K562 (cell line): ENCODE results near the gene UHMK1. TPM values are rescaled to one million over a fixed set of nuclear protein-coding genes. Genes with fewer than 3 reads are reported as not detected.

Source experiments
- ATAC-seq: fragments of 200-7000 bp; cut with Tn5 transposase; 3 replicates; pipeline ENCODE4 v1.9.1; 2020; ENCODE audit warnings: moderate library complexity
- BruUV-seq: library from RNA; stranded (reverse); fragments of 400-500 nt; replicated peaks from 2 replicates; lab custom pipeline; 2021; lab: Mats Ljungman, UMichigan
- CTCF ChIA-PET: fragments of 300-600 bp; formaldehyde crosslinking; extraction: SDS; loops from one replicate; lab custom pipeline; 2021; ENCODE audit warnings: low intra/inter-chr PET ratio; lab: Yijun Ruan, JAX
- POLR2A ChIA-PET: fragments of 300-600, 350-650 bp; sonication (Branson Sonifier 250); formaldehyde crosslinking; extraction: SDS; loops from one replicate; lab custom pipeline; 2021; ENCODE audit warnings: antibody characterized with exemption, inconsistent platforms; lab: Yijun Ruan, JAX
- DNase-seq, 4 experiments: peaks; one replicate each; pipeline versions ENCODE4 v3.0.0 to v3.0.0-alpha.2; 2011 to 2018; ENCODE audit warnings: low spot score in 3 of 4, mixed read lengths in 3 of 4; ENCODE audit errors: extremely low read depth in 1 of 4
- FAIRE-seq: peaks from 2 replicates; lab custom pipeline; 2011; peaks lifted over from hg19 to GRCh38; lab: Jason Lieb, UNC
- H2AFZ ChIP-seq: 2 replicates; pipeline ENCODE4 v1.6.0; 2011; ENCODE audit warnings: low read depth, low read length, control low read depth, inconsistent platforms
- H3K27ac ChIP-seq: fragments of 200-600 bp; 3 replicates; pipeline ENCODE4 v1.8.0; 2011; ENCODE audit warnings: low read depth, mild to moderate bottlenecking, control low read depth, inconsistent platforms, low read length, moderate library complexity, mixed read lengths; ENCODE audit errors: extremely low read depth
- H3K27me3 ChIP-seq, 2 experiments: fragments of 300-600 bp in 1 of 2; 2 replicates in 1 of 2; 3 replicates in 1 of 2; pipeline versions ENCODE4 v1.6.0 to v1.8.0; 2011; ENCODE audit warnings: inconsistent platforms in 2 of 2, low read length in 2 of 2, mild to moderate bottlenecking in 1 of 2, mixed read lengths in 1 of 2, moderate library complexity in 1 of 2; ENCODE audit not compliant: control insufficient read depth in 2 of 2, insufficient read depth in 2 of 2
- H3K36me3 ChIP-seq: fragments of 300-600 bp; 3 replicates; pipeline ENCODE4 v1.8.0; 2011; ENCODE audit warnings: mild to moderate bottlenecking, low read length, inconsistent platforms; ENCODE audit not compliant: control insufficient read depth, insufficient read depth
- H3K4me1 ChIP-seq, 2 experiments: fragments of 200-600 bp in 1 of 2; replicated peaks in 1 of 2; 2 replicates in 1 of 2; 3 replicates in 1 of 2; pipeline versions ENCODE4 v1.5.1 to v1.8.0; 2011; ENCODE audit warnings: inconsistent platforms in 2 of 2, low read length in 2 of 2, mild to moderate bottlenecking in 1 of 2, mixed read lengths in 1 of 2, moderate library complexity in 1 of 2; ENCODE audit not compliant: control insufficient read depth in 2 of 2, insufficient read depth in 2 of 2
- H3K4me2 ChIP-seq: 2 replicates; pipeline ENCODE4 v1.6.1; 2011; ENCODE audit warnings: low read length, control low read depth, inconsistent platforms, mixed read lengths; ENCODE audit not compliant: insufficient read depth
- H3K4me3 ChIP-seq: fragments of 200-600 bp; sonication (generic), shearing (Covaris generic); 2 replicates; pipeline ENCODE4 v1.5.1; 2016; ENCODE audit warnings: control low read depth, inconsistent platforms
- H3K79me2 ChIP-seq: fragments of 200-600 bp; 3 replicates; pipeline ENCODE4 v1.8.0; 2011; ENCODE audit warnings: low read length, inconsistent platforms; ENCODE audit not compliant: control insufficient read depth, insufficient read depth
- H3K9ac ChIP-seq, 2 experiments: 2 replicates each; pipeline versions ENCODE4 v1.6.0 to v1.6.1; 2011; ENCODE audit warnings: low read depth in 2 of 2, low read length in 2 of 2, control low read depth in 1 of 2, inconsistent platforms in 1 of 2, mild to moderate bottlenecking in 1 of 2, mixed read lengths in 1 of 2; ENCODE audit not compliant: insufficient read depth in 1 of 2
- H3K9me1 ChIP-seq: one replicate; pipeline ENCODE4 v1.6.0; 2011; ENCODE audit warnings: inconsistent platforms, mild to moderate bottlenecking, low read length, moderate library complexity; ENCODE audit not compliant: control insufficient read depth, insufficient read depth
- H3K9me3 ChIP-seq: replicated peaks from 2 replicates; pipeline ENCODE4 v1.5.1; 2011; ENCODE audit warnings: low read depth, low read length, inconsistent platforms; ENCODE audit not compliant: control insufficient read depth, insufficient read depth
- H4K20me1 ChIP-seq: replicated peaks from 2 replicates; pipeline ENCODE4 v1.6.1; 2011; ENCODE audit warnings: low read length, inconsistent platforms, mixed read lengths; ENCODE audit not compliant: control insufficient read depth, insufficient read depth
- C11orf30 ChIP-seq: fragments of 450-650 bp; IDR thresholded peaks from 2 replicates; pipeline ENCODE4 v1.6.1; 2016; ENCODE audit warnings: low read depth, mild to moderate bottlenecking
- CBX1 ChIP-seq: sonication (generic); IDR thresholded peaks from 2 replicates; pipeline ENCODE4 v1.6.1; 2016; ENCODE audit warnings: antibody characterized with exemption, low read depth, mild to moderate bottlenecking
- CREB3 ChIP-seq: fragments of 450-650 bp; conservative IDR thresholded peaks from 2 replicates; pipeline ENCODE4 v1.6.1; 2016; ENCODE audit warnings: missing genetic modification characterization, low read depth, mild to moderate bottlenecking, missing compliant biosample characterization, moderate library complexity
- ESRRA ChIP-seq: fragments of 450-650 bp; IDR thresholded peaks from 2 replicates; pipeline ENCODE4 v1.6.1; 2014; ENCODE audit warnings: low read depth, mild to moderate bottlenecking, moderate library complexity, borderline replicate concordance
- MAFF ChIP-seq: IDR thresholded peaks from 2 replicates; pipeline ENCODE4 v1.6.1; 2012; ENCODE audit warnings: low read length, improper control_type of control experiment
- MAFG ChIP-seq: fragments of 450-650 bp; conservative IDR thresholded peaks from 2 replicates; pipeline ENCODE4 v1.6.1; 2016; ENCODE audit warnings: missing genetic modification characterization, missing compliant biosample characterization
- MAFK ChIP-seq: IDR thresholded peaks from 2 replicates; pipeline ENCODE4 v1.6.1; 2011; ENCODE audit warnings: low read length, improper control_type of control experiment
- MCM3 ChIP-seq: fragments of 450-650 bp; IDR thresholded peaks from 2 replicates; pipeline ENCODE4 v1.6.1; 2016
- ZNF316 ChIP-seq: fragments of 450-650 bp; IDR thresholded peaks from 2 replicates; pipeline ENCODE4 v1.6.1; 2016
- WGBS: fragments of 100-300 bp; shearing (Covaris generic); methylation state at CpG from one replicate; pipeline ENCODE4 v1.1.6; 2016; ENCODE audit warnings: low coverage, mixed read lengths; ENCODE audit not compliant: insufficient coverage; ENCODE audit errors: missing lambda C conversion rate; 5-methylcytosine and 5-hydroxymethylcytosine counted together
- in situ Hi-C: fragments of 300-500 bp; cut with MboI; formaldehyde crosslinking; loops from 4 replicates; pipeline ENCODE4 v1.15.0; 2018; ENCODE audit warnings: inconsistent platforms, mixed read lengths
- intact Hi-C: fragments of 100-400 bp; cut with micrococcal nuclease; formaldehyde crosslinking; loops from 2 replicates; pipeline ENCODE4 v1.14.2; 2022
- polyA plus RNA-seq, 8 experiments: library from polyadenylated mRNA; depleted of rRNA in 4 of 8; stranded (reverse) in 5 of 8; unstranded in 3 of 8; fragments of >200 nt; fragmentation: Nextera tagmentation in 2 of 8; fragmentation: Illumina TruSeq in 1 of 8; extraction: Ambion mirVana in 2 of 8; extraction: Trizol in 1 of 8; gene quantifications; 2 replicates each; pipeline versions ENCODE4 v1.2.1 to v1.2.3, GENCODE V29; 2011 to 2014; ENCODE audit warnings: inconsistent platforms in 1 of 8, missing spikeins in 1 of 8
- total RNA-seq, 7 experiments: library from RNA; depleted of rRNA in 6 of 7; stranded (reverse); fragments of >200 nt in 6 of 7; fragmentation: Illumina TruSeq in 2 of 7; extraction: Trizol in 2 of 7; gene quantifications; 2 replicates each; pipeline versions ENCODE4 v1.2.1 to v1.2.3, GENCODE V29; 2011 to 2021; ENCODE audit warnings: low replicate concordance in 1 of 7

UHMK1 gene
- total and polyA plus RNA-seq, 9 of the 15 experiments (the other 6 are each of a cell fraction or from before 2014, with no cell fraction given): 13.1 to 72.4 (median 38.3) TPM

DNA sequence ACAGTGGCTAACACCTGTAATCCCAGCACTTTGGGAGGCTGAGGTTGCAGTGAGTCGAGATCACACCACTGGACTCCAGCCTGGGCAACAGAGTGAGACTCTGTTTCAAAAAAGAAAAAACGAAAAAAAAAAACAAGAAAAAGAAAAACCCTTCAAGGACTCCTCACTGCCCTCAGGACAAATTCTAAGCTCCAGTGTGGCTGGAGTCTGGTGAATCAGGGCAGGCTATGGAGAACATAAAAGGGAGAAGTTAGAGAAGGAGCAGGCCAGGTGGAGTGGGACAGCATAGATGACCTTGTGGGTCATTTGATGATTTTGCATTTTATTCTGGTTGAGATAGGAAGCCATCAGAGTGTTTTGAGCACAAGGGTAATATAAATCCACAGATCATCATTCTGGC is 51.4 kb downstream of the UHMK1 start:
- H4K20me1 ChIP-seq: no peaks in the 10 kb centered on the region
- in situ Hi-C loops (no loop called here), intact Hi-C loops (no loop called here)
- H3K9me1 ChIP-seq: no peaks in the 10 kb centered on the region
- H3K4me1 ChIP-seq: peaks cover 5 to 21% of the 10 kb centered on the region in 2 experiments; a peak in 4 of 5 replicates
- ChIA-PET CTCF (no interaction called here), POLR2A (interaction anchor here (0.7 kb wide), 1 partner anchor 298 kb away, joined by 3 read pairs; no protein-coding TSS in a partner anchor)
- H3K9me3 ChIP-seq: no peaks in the 10 kb centered on the region
- WGBS: 27% methylated on average over 2 of the region's 2 CpGs
- BruUV-seq: no TSS peak
- H3K4me2 ChIP-seq: no peak overlapping the region
- DNase-seq: no peak
- FAIRE-seq: no peak
- no peak overlapping the region for H2AFZ ChIP-seq
- TF ChIP-seq MAFG: peak; percentile 38
- TF ChIP-seq MCM3: no peak
- TF ChIP-seq ZNF316: peak; percentile 70
- TF ChIP-seq MAFK: 0 out of 2 replicates have a peak, but pooled peaks have one; percentile 3
- TF ChIP-seq CBX1: no peak
- TF ChIP-seq ESRRA: 0 out of 2 replicates have a peak, but pooled peaks have one; percentile 35
- TF ChIP-seq CREB3 (tag): no peak
- TF ChIP-seq C11orf30: peak; percentile 47
- TF ChIP-seq MAFF: peak; percentile 20; the same call in 1 of the 2 replicates
- H3K27me3 ChIP-seq: no peaks in the 10 kb centered on the region
- H3K27ac ChIP-seq: no peak overlapping the region
- H3K4me3 ChIP-seq: no peak overlapping the region
- H3K36me3 ChIP-seq: no peaks in the 10 kb centered on the region
- no peak overlapping the region for H3K9ac ChIP-seq
- H3K79me2 ChIP-seq: no peaks in the 10 kb centered on the region
- no peak for ATAC-seq
